MCF 10A (cell line): ENCODE data around the gene PGAM1. TPM values are rescaled to one million over a fixed set of nuclear protein-coding genes. Genes with fewer than 3 reads are reported as not detected.

Experiments used
- BruUV-seq: library from RNA; stranded (reverse); fragments of 400-500 nt; replicated peaks from 2 replicates; lab custom pipeline; 2021; lab: Mats Ljungman, UMichigan
- CTCF ChIA-PET: fragments of 300-600 bp; sonication (Branson Sonifier 250); formaldehyde crosslinking; extraction: SDS; loops from one replicate; lab custom pipeline; 2021; ENCODE audit warnings: antibody characterized with exemption, inconsistent platforms; lab: Yijun Ruan, JAX
- POLR2A ChIA-PET: fragments of 300-600, 350-650 bp; sonication (Branson Sonifier 250); formaldehyde crosslinking; extraction: SDS; loops from one replicate; lab custom pipeline; 2020; ENCODE audit warnings: antibody characterized with exemption, inconsistent platforms; lab: Yijun Ruan, JAX
- DNase-seq: peaks from one replicate; pipeline ENCODE4 v3.0.0-alpha.2; 2018; ENCODE audit not compliant: unreplicated experiment
- H3K27ac Mint-ChIP-seq: one replicate; pipeline ENCODE4 v1.8.0; 2022; ENCODE audit warnings: mild to moderate bottlenecking, low read depth, mixed read lengths; ENCODE audit not compliant: unreplicated experiment
- H3K27me3 Mint-ChIP-seq: one replicate; pipeline ENCODE4 v1.8.0; 2022; ENCODE audit warnings: mixed read lengths; ENCODE audit not compliant: insufficient read depth, unreplicated experiment
- H3K36me3 Mint-ChIP-seq: one replicate; pipeline ENCODE4 v1.8.0; 2022; ENCODE audit warnings: mild to moderate bottlenecking, moderate library complexity, mixed read lengths; ENCODE audit not compliant: insufficient read depth, unreplicated experiment
- H3K4me1 Mint-ChIP-seq: one replicate; pipeline ENCODE4 v1.8.0; 2022; ENCODE audit warnings: mixed read lengths; ENCODE audit not compliant: insufficient read depth, unreplicated experiment
- H3K4me3 Mint-ChIP-seq: one replicate; pipeline ENCODE4 v1.8.0; 2022; ENCODE audit warnings: mild to moderate bottlenecking, moderate library complexity, mixed read lengths; ENCODE audit not compliant: unreplicated experiment
- H3K9me3 Mint-ChIP-seq: one replicate; pipeline ENCODE4 v1.8.0; 2022; ENCODE audit warnings: mixed read lengths; ENCODE audit not compliant: unreplicated experiment
- intact Hi-C: fragments of 100-400 bp; cut with micrococcal nuclease; formaldehyde crosslinking; loops from 2 replicates; pipeline ENCODE4 v1.14.1; 2022
- total RNA-seq: library from RNA; stranded (reverse); gene quantifications from 2 replicates; pipeline ENCODE4 v1.2.3, GENCODE V29; 2022
- TF ChIP-seq, protein P1 (sequence below): fragments of 200-600 bp; IDR thresholded peaks from one replicate; pipeline ENCODE4 v1.8.0; 2022; ENCODE audit warnings: antibody characterized with exemption, mild to moderate bottlenecking; ENCODE audit not compliant: unreplicated experiment

The PGAM1 gene
- total RNA-seq, 1 experiment from 2014 or later: 235 TPM

DNA sequence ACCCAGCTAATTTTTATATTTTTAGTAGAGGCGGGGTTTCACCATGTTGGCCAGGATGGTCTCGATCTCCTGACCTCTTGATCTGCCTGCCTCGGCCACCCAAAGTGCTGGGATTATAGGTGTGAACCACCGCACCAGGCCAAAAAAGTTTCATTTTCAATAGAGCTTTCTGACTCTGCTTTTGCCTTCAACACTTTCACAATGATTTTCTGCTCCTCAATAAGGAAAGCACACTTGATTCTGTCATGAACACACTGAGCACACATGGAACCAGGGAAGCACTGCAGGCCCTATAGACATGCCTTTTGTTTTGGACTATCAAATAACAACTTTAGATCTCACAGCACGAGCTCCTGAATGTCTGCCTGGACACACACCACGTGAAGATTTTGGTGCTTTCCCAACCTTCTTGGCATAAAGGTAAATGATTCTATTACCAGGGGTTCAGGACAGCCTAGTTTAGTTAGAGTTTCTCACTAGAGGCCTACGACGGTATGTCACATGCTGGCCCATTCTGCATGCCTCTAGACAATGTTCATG, 32.9 kb upstream of the PGAM1 start:
- BruUV-seq: no TSS peak

DNA sequence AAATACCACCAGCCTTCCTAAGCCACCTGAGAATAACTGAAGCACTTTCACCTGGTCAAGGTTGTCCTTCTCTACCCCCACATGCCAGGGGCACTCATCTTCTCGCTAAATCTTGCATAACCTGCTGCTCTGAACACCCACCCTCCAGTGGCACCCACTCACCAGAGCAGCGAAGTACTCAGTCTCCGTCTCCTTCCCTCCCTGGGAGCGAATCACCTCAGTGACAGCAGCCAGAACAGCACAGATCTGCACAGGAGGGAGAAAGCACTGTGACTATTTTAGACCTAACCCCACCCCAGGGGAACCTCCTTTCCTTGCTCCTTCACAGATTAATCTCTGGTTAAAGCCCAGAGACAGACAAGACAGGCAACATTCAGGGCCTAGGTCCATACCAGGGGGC, 29.9 kb upstream of the PGAM1 start:
- H3K36me3 Mint-ChIP-seq: peaks cover 63% of the 10 kb centered on the region
- ChIA-PET POLR2A (no interaction called here), CTCF (no interaction called here)
- BruUV-seq: no TSS peak
- H3K4me1 Mint-ChIP-seq: no peaks in the 10 kb centered on the region
- no peak overlapping the region for H3K4me3 Mint-ChIP-seq
- no peak for DNase-seq
- TF ChIP-seq, protein P1, sequence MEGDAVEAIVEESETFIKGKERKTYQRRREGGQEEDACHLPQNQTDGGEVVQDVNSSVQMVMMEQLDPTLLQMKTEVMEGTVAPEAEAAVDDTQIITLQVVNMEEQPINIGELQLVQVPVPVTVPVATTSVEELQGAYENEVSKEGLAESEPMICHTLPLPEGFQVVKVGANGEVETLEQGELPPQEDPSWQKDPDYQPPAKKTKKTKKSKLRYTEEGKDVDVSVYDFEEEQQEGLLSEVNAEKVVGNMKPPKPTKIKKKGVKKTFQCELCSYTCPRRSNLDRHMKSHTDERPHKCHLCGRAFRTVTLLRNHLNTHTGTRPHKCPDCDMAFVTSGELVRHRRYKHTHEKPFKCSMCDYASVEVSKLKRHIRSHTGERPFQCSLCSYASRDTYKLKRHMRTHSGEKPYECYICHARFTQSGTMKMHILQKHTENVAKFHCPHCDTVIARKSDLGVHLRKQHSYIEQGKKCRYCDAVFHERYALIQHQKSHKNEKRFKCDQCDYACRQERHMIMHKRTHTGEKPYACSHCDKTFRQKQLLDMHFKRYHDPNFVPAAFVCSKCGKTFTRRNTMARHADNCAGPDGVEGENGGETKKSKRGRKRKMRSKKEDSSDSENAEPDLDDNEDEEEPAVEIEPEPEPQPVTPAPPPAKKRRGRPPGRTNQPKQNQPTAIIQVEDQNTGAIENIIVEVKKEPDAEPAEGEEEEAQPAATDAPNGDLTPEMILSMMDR: no peak
- intact Hi-C loops: no loop called here
- no peaks in the 10 kb centered on the region for H3K27me3 Mint-ChIP-seq
- no peak overlapping the region for H3K27ac Mint-ChIP-seq
- no peaks in the 10 kb centered on the region for H3K9me3 Mint-ChIP-seq

More for the DNA sequence above, 32.9 kb upstream of the PGAM1 start:
- DNase-seq: no peak
- TF ChIP-seq, protein P1: no peak
- peaks cover 86% of the 10 kb centered on the region for H3K36me3 Mint-ChIP-seq
- intact Hi-C loops: no loop called here
- H3K27ac Mint-ChIP-seq: no peak overlapping the region
- no peaks in the 10 kb centered on the region for H3K9me3 Mint-ChIP-seq
- H3K4me3 Mint-ChIP-seq: no peak overlapping the region
- CTCF ChIA-PET: no interaction called here
- no peaks in the 10 kb centered on the region for H3K27me3 Mint-ChIP-seq
- no peaks in the 10 kb centered on the region for H3K4me1 Mint-ChIP-seq
- POLR2A ChIA-PET: no interaction called here

DNA sequence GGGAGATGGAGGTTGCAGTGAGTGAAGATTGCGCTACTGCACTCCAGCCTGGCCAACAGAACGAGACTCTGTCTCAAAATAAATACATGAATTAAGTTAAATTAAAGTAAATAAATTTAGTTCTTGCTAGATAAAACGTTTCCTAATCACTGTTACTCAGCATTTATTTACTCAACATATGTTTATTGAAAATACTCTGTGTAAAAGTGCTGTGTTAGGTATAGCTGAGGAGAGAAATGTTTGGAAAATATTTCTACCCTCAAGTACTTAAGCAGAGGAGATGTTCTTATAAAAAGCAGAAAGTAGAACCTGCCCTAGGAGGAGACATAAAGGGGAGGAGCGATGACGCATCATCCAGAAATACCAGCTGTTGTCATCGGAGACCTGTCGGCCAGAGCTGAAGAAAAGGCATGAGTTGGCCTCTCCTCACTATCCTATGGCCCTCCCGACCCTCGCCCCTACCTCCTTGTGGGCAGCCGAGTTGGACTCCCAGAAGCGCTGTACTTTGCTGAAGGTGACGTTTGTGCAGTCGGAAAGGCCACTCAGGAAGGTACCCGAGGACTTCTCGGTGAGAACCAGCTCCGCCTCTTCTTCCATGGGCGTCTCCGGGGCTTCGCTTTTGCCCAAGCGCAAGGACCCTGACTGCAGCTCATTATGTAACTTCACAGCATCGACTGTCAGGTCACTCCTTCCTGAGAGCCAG, 26.0 kb upstream of the PGAM1 start:
- H3K4me1 Mint-ChIP-seq: no peaks in the 10 kb centered on the region
- no peaks in the 10 kb centered on the region for H3K9me3 Mint-ChIP-seq
- H3K27ac Mint-ChIP-seq: peak overlapping the region; percentile 98
- BruUV-seq: no TSS peak
- POLR2A ChIA-PET: interaction anchor here (0.5 to 4.4 kb wide), 30 partner anchors 10 to 564 kb away, joined by 3 to 69 read pairs (median 4); partner anchors contain the start of genes ARHGAP19, AVPI1, EXOSC1 and FRAT1
- intact Hi-C loops: no loop called here
- H3K27me3 Mint-ChIP-seq: no peaks in the 10 kb centered on the region
- peak overlapping the region; percentile 90 for H3K4me3 Mint-ChIP-seq
- peak; percentile 82 for DNase-seq
- TF ChIP-seq, protein P1: no peak
- CTCF ChIA-PET: interaction anchor here (0.5 to 2.4 kb wide), 9 partner anchors 13 to 328 kb away, joined by 3 to 16 read pairs (median 4); partner anchors contain the start of gene FRAT2
- peaks cover 33% of the 10 kb centered on the region for H3K36me3 Mint-ChIP-seq
